ENCODE data around the gene CLN5.

The CLN5 gene

GRCh38 chr13:76968041-76968440, 23.8 kb upstream of the CLN5 start:
- no peak for FAIRE-seq
- no peak for DNase-seq (ENCODE audit: insufficient read length, low spot score)
- no peak for TF ChIP-seq POLR2A (IDR thresholded peaks at IDR 0.05; ENCODE audit: low read depth, low read length)

- TF ChIP-seq POLR2A (IDR thresholded peaks at IDR 0.05; ENCODE audit: low read depth, low read length), result no peak
- FAIRE-seq (no peak), DNase-seq (ENCODE audit: insufficient read length, low spot score) (no peak)
Observed at GRCh38 chr13:76969488-76970365, 22.2 kb upstream of the CLN5 start.

- FAIRE-seq (no peak), DNase-seq (ENCODE audit: insufficient read length, low spot score) (no peak)
- TF ChIP-seq POLR2A (IDR thresholded peaks at IDR 0.05; ENCODE audit: low read depth, low read length), result no peak
Observed at GRCh38 chr13:76971215-76971614, 20.7 kb upstream of the CLN5 start.

GRCh38 chr13:76971851-76972829, 19.7 kb upstream of the CLN5 start:
- no peak for TF ChIP-seq POLR2A (IDR thresholded peaks at IDR 0.05; ENCODE audit: low read depth, low read length)

GRCh38 chr13:76973920-76974617, 17.8 kb upstream of the CLN5 start:
- FAIRE-seq (no peak), DNase-seq (ENCODE audit: insufficient read length, low spot score) (no peak)
- TF ChIP-seq POLR2A (IDR thresholded peaks at IDR 0.05; ENCODE audit: low read depth, low read length), result no peak

More at GRCh38 chr13:76971851-76972829, 19.7 kb upstream of the CLN5 start:
- DNase-seq (ENCODE audit: insufficient read length, low spot score) (no peak), FAIRE-seq (no peak)

- no peak for FAIRE-seq
- DNase-seq (ENCODE audit: insufficient read length, low spot score), result no peak
- no peak for TF ChIP-seq POLR2A (IDR thresholded peaks at IDR 0.05; ENCODE audit: low read depth, low read length)
Observed at GRCh38 chr13:76974618-76974975, 17.3 kb upstream of the CLN5 start.

GRCh38 chr13:76975863-76976262, 16.0 kb upstream of the CLN5 start:
- no peak for DNase-seq (ENCODE audit: insufficient read length, low spot score)
- no peak for FAIRE-seq
- no peak for TF ChIP-seq POLR2A (IDR thresholded peaks at IDR 0.05; ENCODE audit: low read depth, low read length)

- TF ChIP-seq POLR2A (IDR thresholded peaks at IDR 0.05; ENCODE audit: low read depth, low read length), result no peak
- DNase-seq (ENCODE audit: insufficient read length, low spot score) (no peak), FAIRE-seq (no peak)
Observed at GRCh38 chr13:76976490-76976889, 15.4 kb upstream of the CLN5 start.

- no peak for TF ChIP-seq POLR2A (IDR thresholded peaks at IDR 0.05; ENCODE audit: low read depth, low read length)
- no peak for DNase-seq (ENCODE audit: insufficient read length, low spot score)
- FAIRE-seq, result no peak
Observed at GRCh38 chr13:76976929-76977328, 15.0 kb upstream of the CLN5 start.

GRCh38 chr13:76980075-76980718, 11.7 kb upstream of the CLN5 start:
- FAIRE-seq, result no peak
- DNase-seq (ENCODE audit: insufficient read length, low spot score), result peak; percentile 77
- TF ChIP-seq POLR2A (IDR thresholded peaks at IDR 0.05; ENCODE audit: low read depth, low read length), result no peak

- DNase-seq (ENCODE audit: insufficient read length, low spot score), result no peak
- FAIRE-seq, result no peak
- no peak for TF ChIP-seq POLR2A (IDR thresholded peaks at IDR 0.05; ENCODE audit: low read depth, low read length)
Observed at GRCh38 chr13:76982061-76982460, 9.8 kb upstream of the CLN5 start.

GRCh38 chr13:76983676-76984075, 8.2 kb upstream of the CLN5 start:
- no peak for FAIRE-seq
- no peak for DNase-seq (ENCODE audit: insufficient read length, low spot score)
- no peak for TF ChIP-seq POLR2A (IDR thresholded peaks at IDR 0.05; ENCODE audit: low read depth, low read length)

GRCh38 chr13:76991432-76991795, 467 bp upstream of the CLN5 start:
- FAIRE-seq (no peak), DNase-seq (ENCODE audit: insufficient read length, low spot score) (no peak)
- TF ChIP-seq POLR2A (IDR thresholded peaks at IDR 0.05; ENCODE audit: low read depth, low read length), result no peak

Data from H54 (cell line).